GM15510 (cell line): ENCODE results near the gene TBXAS1.

Experiments used
- POLR2A ChIP-seq: IDR thresholded peaks from 3 replicates; pipeline ENCODE4 v1.6.1; 2011; ENCODE audit warnings: borderline replicate concordance; ENCODE audit not compliant: insufficient read length; ENCODE audit errors: extremely low read depth

The TBXAS1 gene

DNA sequence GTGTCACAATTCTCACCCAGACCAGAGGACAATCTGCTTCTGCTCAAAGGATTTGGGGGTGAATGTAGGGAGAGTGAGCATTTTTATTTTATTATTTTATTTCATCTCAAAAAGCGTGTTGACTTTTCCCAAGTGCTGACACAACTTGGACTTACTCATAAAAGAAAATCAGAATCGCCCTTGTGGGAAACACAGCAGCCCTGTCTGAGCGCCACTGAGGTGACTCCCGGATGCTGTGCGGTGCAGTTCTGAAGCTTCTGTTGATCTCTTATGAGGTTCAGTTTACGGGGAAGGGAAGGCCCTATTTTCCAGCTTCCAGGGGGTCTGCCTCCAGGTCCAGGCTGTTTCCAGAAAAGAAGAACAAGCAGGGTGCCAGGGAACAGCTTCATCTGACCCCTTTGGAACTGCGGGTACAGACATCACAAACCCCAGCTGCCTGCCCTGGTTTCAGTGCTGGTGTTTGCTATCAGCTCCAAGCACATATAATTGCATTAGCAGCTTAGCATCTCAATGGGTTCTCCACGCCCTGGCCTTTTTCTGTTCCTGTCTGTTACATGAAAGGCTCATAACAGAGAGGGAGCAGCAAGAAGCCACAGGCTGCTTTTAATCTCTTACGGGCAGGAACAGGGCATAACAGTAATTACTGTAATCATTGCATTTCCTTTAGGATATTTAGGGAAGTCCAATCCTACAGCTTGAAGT is 181.3 kb downstream of the TBXAS1 start:
- no peak for TF ChIP-seq POLR2A

DNA sequence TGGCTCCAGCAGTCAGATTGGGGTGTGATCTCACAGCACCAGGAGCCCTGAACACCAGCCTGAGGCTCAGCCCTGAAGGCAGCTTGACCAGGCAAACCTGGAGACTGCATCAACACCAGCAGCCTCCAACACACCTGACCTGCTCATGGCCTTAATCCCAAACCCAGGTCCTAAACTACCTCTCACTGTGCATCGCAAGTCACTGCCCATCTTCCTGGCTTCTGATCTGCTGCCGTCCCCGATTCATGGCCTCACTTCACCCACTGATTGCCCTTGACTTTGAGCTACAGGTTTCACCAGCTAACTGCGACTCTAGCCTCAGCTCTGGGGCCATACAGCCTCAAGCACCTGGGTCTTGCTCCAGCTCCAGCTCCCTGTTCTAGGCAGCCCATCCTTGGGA is 184.6 kb downstream of the TBXAS1 start:
- TF ChIP-seq POLR2A: no peak

DNA sequence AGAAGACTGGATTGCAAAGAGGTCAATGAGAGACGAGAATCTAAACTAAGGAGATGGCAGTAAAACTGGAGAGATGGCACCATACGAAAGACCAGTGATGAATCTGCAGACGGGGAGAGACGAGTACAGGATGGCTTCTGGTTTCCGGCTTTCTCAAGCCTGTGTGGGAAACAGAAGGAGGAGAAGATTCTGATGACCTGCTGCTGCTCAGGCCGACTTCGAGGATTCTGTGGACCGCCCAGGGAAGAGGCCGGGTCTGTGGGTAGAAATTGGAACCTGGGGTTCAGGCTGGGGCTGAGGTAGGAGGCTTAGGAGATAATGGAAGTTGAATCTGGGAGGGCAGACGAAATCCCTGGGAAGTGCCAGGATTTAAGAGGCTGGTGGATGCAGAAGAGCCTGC is 185.1 kb downstream of the TBXAS1 start:
- TF ChIP-seq POLR2A: no peak

DNA sequence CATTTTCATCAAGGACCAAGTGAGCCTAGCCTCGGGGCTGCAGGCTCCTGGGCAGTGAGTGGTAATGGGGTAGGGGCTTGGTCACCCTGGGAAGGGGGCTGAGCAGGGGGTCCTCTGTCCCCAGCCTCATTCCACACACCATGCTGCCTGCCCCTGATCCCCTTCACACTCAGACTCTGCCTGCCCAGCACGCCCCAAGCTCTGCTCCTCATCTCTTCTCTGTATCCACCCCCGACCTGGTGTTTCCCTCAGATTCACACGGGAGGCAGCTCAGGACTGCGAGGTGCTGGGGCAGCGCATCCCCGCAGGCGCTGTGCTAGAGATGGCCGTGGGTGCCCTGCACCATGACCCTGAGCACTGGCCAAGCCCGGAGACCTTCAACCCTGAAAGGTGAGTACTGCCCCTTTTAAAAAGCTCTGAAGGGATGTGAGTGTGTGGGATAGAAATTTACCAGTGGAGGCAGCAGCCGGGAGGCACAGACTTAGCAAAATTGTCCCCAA is 186.5 kb downstream of the TBXAS1 start:
- no peak for TF ChIP-seq POLR2A

DNA sequence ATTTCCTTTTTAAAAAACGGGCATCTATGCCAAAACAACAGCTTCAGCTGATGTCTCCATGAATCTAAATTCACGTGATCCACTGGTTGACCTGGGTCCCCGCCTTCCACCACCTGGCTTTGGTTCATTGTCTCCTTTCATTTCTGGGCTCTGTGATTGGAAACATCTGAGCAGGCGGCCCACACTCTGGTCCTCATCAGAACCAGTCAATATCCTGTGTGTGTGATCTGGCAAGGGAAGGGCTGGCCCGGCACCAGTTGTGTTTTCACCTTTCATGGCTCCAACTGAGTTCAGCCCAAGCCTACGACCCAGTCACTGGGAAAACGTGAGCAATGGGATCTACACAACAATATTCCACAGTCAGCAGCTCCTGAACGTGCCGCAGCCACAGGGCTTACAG is 187.5 kb downstream of the TBXAS1 start:
- no peak for TF ChIP-seq POLR2A

DNA sequence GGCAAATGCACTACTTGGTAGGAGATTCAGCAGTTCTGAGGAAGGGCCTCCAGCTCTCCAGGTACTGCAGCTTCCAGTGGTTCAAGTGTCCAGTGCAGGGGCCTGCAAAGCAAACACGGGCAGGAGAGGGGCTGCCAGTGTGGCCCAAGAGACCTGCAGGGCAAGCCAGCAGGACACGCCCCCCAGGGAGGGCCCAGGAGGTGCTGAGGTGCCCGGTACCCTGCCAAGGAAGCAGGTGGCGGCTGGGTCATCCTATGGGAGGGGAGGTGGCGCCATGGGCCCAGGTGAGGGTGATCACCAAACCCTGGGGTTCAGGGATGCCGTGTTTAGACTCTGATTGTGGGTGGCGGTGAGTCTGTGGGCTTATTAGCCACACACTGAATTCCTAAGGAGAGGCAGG is 188.0 kb downstream of the TBXAS1 start:
- TF ChIP-seq POLR2A: no peak

- TF ChIP-seq POLR2A: no peak
Measured at GRCh38 chr7:140017543-140017942, 188.5 kb downstream of the TBXAS1 start.

DNA sequence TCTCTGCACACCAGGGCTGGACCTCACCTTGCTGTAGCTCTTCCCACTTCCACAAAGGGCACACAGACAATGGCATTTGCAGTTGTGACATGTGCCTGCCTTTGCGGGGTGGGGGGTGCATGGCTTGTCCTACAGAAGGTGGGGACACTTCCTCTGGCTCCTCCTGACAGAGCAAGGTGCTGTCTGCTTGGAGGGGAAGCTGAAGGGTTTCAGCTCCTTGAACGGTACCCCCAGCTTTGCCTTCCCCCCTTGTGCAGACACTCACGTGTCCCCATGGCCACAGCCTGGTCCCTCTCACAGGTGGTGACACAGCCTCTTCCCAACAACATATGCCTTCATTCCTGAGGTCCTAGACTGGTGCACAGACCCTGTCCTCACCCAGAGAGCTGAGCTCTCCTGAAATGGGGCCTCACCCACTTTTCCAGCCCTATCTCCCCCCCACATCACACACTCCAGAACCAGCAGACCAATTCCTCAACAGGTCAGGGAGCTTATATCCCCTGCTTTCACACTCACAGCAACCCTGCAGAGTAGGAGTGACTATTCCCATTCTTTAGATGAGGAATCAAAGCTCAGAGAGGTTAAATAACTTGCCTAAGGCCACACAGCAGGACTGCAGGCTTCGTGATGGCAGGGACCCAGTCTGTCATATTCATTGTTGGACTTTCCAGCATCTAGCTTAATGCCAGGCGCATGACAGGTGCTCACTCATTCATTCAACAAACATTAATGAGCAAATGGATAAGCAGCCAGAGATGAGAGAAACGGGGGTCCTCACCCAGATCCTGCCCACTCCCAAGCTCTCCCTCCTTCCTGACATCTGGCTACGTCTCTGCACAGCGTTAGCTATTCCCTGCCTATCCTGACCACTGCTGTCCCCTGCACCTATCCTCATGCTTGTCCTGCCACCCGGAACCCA is 189.3 kb downstream of the TBXAS1 start:
- TF ChIP-seq POLR2A: no peak

DNA sequence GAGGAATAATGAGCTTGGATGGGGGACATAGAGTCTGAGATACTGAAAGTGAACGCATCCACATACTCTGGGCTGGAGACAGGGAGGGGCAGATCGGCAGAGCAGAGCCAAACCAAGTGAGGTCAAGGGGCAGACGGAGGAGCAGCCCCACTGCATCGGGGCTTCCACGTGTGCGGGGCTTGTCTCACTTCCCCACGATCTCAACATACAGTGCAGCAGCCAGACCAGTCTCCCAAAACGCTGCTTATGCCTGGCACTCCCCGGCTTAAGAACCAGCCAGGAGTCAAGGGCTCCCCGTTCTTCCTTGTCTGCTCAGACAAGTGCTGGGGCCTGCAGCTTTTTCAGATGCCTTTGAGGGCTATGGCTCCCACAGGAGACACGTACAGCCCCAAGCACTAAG is 190.1 kb downstream of the TBXAS1 start:
- no peak for TF ChIP-seq POLR2A

DNA sequence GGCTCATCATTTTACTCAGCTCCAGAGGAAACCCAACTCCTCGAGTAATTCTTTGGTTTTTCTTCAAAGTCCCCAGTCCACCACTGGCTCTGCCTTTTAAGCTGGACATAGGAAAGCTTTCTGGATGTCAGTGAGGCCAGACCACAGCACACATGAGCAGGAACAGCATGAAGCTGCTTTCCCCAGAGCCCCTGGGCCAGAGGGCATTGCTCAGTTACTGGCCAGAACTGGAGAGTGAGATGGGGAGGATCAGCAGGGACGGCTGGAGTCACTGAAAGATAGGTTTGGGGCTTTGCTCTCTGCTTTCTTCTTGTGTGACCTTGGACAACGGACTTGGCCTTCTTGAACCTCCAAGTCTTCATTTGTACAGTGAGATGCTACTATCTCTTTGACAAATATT is 190.5 kb downstream of the TBXAS1 start:
- TF ChIP-seq POLR2A: no peak

DNA sequence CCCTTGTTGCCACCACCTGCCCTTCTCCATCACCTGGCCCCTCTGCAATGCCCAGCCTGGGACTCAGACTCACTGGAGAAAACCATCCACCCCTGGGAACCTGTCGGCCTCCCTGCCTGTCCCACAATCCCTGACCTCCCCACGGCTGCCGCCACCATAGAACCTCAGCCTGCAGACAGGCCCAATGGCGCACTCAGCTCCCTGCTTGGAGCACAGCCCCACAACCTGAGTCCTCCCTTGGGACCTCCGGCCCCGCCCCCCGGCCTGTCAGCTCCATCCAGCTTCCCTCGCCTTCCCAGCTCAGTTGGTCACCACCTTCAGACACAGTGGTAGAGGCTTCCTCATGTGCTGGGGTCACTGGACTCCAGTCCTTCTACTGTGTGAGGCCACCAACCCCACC is 192.5 kb downstream of the TBXAS1 start:
- TF ChIP-seq POLR2A: no peak

DNA sequence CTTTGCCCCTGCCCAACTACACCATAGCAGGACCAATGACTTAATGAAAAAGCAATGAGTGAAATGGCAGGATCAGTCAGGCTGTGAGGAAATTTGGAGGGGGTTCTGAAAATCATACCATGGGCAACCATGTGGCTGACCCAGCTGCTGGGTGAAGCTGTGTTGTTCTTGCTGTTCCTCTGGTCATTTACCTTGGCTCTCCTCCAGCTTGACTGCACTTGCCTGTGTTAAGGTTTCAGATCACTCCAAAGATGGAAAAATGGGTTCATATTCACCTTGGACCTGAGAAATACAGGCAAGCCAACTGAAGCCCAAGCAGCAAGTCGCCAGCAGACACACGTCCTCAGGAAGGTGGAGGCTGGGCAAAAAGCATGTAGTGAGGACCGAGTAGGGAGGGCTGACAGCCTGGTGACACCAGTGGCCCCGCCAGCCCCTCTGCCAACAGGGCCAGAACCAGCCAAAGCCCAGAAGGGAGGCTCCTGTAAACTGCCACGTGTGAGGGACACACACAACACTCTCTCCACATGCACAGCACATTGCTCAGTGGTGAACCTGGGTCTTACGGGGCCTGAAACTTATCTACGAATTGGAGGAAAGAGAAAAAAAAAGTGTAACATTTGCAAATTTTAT is 193.6 kb downstream of the TBXAS1 start:
- no peak for TF ChIP-seq POLR2A

GRCh38 chr7:140023728-140024127 is 194.7 kb downstream of the TBXAS1 start:
- TF ChIP-seq POLR2A: no peak

DNA sequence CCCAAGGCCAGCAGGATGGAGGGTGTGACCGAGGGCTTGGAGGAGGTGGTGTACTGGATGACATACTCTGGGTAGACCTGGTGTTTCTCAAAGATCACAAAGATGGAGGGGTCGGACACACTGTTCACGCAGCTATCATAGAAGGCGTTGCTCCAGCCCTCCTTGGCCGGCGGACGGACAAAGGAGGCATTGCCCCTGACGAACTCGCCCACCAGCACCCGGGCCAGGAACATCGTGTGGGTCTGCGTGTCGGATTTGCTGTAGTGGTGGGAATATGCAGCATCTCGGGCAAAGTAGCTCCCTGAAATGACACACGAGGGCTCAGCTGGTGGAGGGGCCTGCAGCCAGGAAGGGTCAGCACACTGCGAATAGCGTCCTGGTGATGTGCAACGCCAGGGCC is 195.5 kb downstream of the TBXAS1 start:
- no peak for TF ChIP-seq POLR2A

DNA sequence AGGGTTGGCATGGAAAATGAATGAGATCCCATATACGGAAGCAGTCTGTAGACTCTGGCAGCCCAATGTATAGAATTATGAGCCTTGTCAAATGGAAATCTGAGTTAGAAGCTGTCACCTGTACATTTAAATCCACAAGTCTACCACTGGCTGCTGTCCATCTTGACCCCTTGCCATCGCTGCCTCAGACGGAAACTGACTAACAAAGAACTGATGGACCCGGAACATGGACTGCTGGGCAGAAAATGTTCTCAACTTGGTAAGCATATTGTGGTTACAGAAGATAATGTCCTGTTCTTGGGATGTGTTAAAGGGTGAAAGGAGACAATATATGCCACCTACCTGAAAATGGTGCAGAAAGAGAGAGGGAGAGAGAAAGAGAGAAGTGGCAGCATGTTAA is 196.2 kb downstream of the TBXAS1 start:
- no peak for TF ChIP-seq POLR2A
